Loucy (cell line): ENCODE results near the gene DHRS13.
A peak's percentile ranks its signal among the peaks of the same experiment; 100 is the strongest.
"Not testable (repeated sequence)": the region's sequence is repeated elsewhere in the genome, so short reads cannot be mapped to it uniquely, and the experiment has no call there.

Experiments
- EZH2phosphoT487 ChIP-seq: fragments of 200-600 bp; IDR thresholded peaks from 2 replicates; pipeline ENCODE4 v1.6.1; 2018; ENCODE audit warnings: antibody characterized with exemption, mild to moderate bottlenecking, moderate library complexity, borderline replicate concordance
- TF ChIP-seq, protein P1 (sequence below): fragments of 200-600 bp; sonication (generic); conservative IDR thresholded peaks from 2 replicates; pipeline ENCODE4 v1.5.1; 2014; ENCODE audit warnings: mild to moderate bottlenecking, antibody characterized with exemption, low read length

DNA sequence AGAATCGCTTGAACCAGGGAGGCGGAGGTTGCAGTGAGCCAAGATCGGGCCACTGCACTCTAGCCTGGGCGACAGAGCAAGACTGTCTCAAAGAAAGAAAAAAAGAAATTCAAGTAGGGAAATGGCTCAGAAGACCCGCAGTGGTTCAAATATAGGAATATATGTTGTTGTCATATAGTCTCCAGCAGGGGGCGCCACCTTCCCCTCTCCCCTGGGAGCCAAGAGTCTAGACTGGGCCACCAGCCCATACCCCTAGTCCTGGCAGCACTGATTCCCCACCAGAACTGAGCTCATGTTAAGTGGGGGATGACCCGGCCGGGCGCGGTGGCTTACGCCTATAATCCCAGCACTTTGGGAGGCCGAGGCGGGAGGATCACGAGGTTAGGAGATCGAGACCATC, 54.2 kb downstream of the DHRS13 start:
- TF ChIP-seq, protein P1, sequence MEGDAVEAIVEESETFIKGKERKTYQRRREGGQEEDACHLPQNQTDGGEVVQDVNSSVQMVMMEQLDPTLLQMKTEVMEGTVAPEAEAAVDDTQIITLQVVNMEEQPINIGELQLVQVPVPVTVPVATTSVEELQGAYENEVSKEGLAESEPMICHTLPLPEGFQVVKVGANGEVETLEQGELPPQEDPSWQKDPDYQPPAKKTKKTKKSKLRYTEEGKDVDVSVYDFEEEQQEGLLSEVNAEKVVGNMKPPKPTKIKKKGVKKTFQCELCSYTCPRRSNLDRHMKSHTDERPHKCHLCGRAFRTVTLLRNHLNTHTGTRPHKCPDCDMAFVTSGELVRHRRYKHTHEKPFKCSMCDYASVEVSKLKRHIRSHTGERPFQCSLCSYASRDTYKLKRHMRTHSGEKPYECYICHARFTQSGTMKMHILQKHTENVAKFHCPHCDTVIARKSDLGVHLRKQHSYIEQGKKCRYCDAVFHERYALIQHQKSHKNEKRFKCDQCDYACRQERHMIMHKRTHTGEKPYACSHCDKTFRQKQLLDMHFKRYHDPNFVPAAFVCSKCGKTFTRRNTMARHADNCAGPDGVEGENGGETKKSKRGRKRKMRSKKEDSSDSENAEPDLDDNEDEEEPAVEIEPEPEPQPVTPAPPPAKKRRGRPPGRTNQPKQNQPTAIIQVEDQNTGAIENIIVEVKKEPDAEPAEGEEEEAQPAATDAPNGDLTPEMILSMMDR: peak; percentile 60
- TF ChIP-seq EZH2phosphoT487: not testable (repeated sequence)
